NCI-H748 (cell line): ENCODE data around the gene IL12RB2.
"Not testable (repeated sequence)": the region's sequence is repeated elsewhere in the genome, so short reads cannot be mapped to it uniquely, and the experiment has no call there.

Experiments
- DNase-seq: peaks from one replicate; lab custom pipeline; 2025; ENCODE audit not compliant: unreplicated experiment; lab: John Stamatoyannopoulos, UW

Gene IL12RB2

DNA sequence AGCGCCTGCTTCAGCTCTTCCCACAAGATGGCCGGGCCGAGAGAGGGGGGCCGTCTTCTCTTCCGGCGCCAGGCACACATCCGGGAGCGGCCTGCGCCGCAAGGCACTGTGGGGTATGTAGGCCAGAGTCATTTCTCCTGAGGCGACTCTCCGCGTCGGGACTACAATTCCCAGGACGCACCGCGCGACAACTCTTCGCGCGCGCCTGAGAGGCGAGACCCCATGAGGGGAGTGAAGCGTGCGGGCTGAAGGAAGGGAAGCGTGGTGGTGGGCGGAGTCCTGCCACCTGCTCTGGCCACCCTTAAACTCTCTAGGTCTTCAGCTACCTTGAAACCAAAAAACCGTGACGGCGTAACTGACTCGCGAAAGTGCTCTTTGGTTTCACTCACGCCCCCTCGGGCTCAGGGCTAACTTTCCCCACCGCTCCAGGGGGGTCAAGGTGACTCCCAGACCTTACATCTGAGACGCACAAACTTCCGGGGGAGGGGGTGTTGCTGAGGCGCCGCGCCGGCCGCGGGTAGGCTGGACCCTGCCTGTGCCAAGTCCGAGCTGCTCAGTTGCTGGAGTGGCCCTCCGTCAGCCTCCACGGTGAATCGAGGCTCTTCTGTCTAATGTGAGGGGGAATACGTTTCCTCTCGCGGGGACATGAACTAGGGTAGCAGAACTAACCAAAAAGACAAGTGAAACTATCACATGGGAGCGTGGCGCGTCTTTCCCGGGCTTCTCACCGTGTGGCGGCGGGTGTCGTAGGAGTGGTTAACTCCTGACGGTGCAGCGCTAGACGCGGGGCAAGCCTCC lies 122.9 kb downstream of the IL12RB2 start, which contains the start of gene SERBP1:
Gene SERBP1 (minus strand): TSS at position 45 of the 798 bp plus-strand sequence. CDS start 102 bp downstream, outside the sequence.
- DNase-seq: peak; percentile 99

DNA sequence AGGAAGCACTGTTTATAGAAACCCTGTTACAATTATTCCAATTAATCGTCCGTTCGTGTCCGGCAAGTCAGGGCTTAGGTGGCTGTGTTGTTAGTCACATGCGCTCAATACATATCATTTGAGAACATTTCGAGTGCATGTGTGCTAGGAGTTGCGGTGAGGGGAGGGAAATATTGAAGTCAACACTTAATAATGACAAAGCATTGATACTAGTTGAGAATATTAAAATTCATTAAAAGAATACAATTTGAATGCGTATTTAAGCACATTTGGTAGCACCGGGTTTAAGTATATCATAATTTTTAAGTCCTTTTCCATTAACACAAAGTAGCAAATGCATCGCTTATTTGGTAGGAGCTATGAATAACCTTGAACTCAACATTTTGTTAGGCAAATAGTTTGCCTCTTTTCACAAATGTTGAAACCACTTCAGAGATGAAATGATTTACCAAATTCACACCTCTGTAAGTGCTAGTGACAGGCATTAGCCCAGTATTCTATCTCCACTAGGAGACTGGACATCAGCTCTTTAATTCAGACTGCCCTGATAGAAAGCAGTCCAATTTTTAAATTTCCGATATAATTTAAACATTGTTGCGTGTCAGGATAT lies 123.6 kb downstream of the IL12RB2 start:
- DNase-seq: no peak

DNA sequence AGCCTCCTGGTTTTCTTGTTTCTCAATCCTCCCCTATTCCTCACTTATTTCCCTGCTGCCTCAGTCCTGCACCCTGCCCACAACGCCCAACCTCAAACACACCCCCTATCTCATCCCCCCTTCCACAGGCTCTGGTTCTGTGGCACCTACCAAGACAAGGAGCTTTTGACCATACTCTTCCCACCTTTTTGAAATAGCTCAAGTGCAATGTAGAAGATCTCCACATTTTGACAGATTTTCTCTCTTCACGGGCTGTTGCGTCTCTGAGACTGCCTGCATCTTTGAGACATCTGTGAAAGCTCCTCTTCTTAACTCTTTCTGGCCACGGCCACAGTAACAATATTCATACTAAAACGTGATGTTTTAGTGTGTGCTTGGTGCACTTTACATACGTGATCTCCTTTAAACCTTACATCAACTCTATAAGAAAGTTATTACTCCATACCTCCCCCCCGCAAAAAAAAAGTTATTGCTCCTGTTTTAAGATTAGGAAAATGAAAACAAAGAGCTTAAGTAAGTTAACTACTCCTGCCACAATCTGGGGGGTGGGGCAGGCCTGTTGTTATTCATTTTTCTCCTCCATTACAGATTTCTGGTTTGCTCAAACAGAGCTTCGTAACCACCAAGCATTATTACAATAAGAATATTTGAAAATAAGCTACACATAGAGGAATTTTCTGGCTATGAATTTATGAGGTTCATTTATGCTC lies 124.4 kb downstream of the IL12RB2 start:
- no peak for DNase-seq

DNA sequence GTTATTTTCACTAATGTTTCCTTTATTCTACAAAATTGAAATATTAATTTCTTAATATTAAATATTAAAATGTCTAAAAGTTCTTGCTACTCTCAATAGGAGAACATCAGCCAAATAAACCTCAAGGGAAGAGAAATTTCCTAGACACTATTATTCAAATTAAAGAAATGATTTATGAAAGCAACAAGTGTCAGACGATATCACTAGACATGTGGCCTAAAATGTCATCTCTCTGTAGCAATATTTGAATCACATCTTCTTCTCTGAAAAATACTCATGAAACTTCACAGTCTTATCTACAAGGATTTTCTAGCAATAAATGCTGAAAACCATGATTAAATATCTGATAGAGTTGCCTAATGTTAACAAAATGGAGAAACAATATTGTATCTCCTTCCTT lies 125.1 kb downstream of the IL12RB2 start:
- no peak for DNase-seq

DNA sequence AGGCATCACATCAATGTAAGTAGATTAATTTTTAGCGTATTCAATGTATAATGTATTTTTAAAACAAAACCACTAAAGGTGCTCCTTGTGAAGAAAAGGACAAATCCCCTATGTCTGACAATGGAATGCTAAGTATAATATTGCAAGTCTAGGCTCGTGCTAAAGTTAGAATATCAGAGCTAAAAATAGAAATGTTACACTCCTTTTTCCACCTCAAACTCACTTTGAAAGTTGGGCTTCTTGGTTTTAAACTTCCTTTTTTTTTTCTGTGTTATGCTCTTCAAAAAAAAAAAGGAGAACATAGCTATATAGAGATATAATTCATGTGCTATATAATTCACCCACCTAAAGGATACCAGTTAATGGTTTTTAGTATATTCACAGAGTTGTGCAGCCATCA lies 126.2 kb downstream of the IL12RB2 start:
- DNase-seq: no peak

DNA sequence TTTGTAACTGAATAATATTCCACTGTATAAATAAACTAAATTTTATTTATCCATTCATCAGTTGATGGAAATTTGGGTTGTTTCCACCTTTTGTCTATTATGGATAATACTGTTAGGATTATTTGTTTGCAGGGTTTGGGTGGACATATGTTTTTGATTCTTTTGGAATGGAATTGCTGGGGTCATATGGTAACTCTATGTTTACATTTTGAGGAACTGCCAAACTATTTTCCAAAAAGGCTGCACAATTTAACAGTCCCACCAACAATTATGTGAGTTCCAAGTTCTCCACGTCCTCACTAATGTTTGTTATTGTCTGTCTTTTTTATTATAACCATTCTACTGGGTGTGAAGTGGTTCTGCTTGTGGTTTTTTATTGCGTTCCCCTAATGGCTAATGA lies 126.8 kb downstream of the IL12RB2 start:
- DNase-seq: no peak

DNA sequence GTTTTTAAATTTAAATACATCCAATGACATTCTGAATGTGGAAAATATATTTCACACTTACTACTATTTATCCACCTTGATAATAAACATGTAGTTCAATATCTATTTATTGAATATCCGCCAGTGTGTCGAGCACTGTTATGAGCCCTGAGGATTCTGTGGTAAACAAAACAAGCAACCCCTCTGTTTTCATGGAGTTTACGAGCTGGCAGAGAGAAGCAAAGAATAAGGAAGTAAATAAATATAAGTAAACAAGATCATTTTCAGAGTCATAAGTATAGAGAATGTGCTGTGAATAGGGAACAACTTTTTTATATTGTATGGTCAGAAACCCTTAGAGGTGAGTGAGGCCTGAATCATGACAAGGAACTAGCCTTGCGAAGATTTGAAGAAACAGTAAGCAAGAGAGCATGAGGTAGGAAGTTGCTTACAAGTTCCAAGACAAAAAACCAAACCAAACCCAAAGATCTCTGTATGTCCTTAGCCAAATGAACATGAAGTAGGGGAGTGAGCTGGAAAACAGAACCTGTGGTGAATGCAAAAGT lies 128.9 kb downstream of the IL12RB2 start:
- no peak for DNase-seq

DNA sequence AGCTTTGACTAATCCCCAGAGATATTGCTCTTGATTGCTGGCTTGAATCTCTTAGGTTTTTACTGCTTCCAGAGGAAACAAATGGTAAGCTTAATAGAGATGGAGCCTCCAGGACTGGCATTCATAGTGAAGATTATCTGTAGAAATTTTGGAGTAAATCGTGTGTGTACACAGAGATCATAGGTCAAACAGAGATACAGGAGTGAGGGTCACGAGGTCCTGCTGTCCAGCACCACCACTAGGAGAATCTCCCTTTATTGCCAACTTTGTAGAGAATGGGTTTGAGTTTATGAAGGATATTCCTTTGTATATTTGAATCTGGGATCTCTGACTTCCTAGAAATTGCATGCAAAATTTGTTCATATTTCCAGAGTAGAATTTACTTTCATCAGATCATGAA lies 130.3 kb downstream of the IL12RB2 start:
- DNase-seq: no peak

DNA sequence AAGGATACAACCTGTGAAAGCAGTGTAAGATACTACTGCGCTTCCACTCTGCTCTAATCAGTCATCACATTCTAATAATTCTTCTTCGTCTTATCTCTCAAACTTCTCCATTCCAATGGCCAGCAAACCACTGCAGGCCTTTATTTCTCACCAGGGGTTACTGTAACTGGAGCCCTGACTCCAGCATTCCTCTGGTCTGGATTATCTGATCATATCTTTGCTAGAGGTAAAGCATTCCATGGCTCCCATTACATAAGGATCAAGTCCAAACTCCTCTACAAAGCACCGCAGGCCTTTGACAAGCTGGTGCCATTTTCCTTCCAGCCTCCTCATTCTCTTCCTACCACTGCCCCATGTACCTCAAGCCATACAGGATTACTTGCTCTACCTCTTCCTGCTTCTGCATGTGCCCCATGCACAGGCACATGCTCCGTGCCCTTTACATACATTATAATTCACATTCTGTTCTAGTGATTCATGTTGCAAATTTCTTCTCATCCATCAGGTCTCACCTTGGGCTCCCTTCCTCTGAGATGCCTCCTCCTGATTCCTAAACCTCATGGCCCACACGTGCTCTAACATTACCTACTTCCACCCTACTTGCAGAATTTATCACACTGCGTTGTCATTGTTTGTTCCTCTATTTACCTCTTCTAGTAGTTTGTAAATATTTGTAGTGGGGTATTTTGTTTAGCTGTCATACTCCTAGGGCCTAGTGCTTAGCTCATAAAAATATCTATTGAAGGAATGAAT lies 131.8 kb downstream of the IL12RB2 start:
- DNase-seq: no peak

DNA sequence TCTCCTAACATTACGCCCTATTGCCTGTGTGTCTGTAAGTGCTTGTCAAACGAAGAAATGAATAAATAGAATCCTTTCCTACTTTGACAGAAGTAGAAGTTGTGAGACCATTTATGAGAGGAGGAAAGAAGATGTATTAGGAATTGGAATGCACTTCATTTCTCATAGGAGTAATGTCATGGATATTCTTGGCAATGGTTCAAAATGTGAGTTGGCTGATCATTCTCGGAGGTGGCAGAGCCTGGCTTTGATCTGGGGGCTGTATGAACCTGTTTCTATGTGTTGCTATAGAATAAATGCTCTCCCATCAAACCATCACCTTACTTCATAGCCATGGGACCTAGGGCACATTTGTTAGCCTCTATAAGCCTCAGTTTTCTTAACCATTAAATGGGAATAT lies 132.7 kb downstream of the IL12RB2 start:
- no peak for DNase-seq

DNA sequence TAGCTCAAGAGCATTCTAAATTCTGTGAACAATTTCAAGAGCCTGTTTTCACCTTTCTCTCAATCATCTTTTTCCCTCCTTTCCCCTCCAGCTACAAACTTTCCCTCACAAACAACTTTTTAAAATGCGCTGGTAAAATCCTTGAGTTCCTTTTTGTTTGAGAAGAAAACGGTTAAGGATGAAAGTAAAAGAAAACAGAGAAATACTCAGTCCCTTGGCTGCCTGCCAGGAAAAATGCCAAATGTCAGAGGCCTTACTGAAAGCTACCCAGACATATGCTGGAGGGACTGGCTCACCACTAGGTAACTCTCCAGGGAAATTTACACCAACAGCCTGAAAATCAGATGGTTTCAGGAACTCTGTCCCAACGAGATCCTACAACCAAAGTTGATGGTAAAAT lies 133.5 kb downstream of the IL12RB2 start:
- DNase-seq: peak; percentile 39

DNA sequence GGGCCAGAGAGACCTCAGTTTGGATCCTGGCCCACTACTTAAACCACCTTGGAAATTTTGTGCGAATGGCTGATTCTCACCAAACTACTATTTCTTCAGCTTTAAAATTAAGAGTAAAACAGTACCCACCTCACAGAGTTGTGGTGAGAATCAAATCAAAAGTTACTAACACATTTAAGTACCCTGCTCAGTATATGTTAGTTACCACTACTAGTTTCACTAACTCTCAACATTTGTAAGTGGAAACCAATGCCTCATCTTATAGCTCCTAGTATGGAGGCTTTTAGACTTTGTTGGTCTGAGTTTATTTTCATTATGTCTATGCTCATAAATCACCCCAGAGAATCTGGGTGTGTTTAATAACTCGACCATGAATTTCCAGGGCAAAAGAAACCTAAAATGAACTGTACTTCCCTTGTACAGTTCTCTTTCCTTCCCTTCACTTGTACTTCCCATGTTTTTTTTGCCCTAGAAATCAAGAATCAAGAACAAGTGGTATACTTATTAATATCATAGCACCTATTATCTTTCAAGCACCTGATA lies 134.1 kb downstream of the IL12RB2 start:
- no peak for DNase-seq

DNA sequence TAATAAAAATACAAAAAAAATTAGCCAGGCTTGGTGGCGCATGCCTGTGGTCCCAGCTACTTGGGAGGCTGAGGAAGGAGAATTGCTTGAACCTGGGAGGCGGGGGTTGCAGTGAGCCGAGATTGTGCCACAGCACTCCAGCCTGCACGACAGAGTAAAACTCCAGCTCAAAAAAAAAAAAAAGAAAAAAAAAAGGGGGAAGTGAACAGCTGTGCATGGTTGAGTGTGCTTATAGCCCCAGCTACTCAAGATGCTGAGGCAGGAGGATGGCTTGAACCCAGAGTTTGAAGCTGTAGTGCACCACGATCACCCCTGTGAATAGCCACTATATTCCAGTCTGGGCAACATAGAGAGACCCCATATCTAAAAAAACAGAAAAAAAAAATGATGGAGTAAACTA lies 138.3 kb downstream of the IL12RB2 start:
- not testable (repeated sequence) for DNase-seq
